Raji (cell line): ENCODE results near the gene KMT2B.

Experiments used
- POLR2A ChIP-seq: IDR thresholded peaks from 2 replicates; pipeline ENCODE4 v1.6.1; 2011; ENCODE audit warnings: low read depth, low read length, control low read depth; ENCODE audit not compliant: insufficient read depth

KMT2B gene

GRCh38 chr19:35755131-35755549 lies 37.3 kb downstream of the KMT2B start:
- no peak for TF ChIP-seq POLR2A

GRCh38 chr19:35755550-35756376 lies 38.0 kb downstream of the KMT2B start:
- TF ChIP-seq POLR2A, result peak; percentile 32; the same call in 1 of the 2 replicates

GRCh38 chr19:35756377-35757230 lies 38.8 kb downstream of the KMT2B start, which contains the start of gene HSPB6:
Gene HSPB6 (minus strand): TSS chr19:35757029. CDS start chr19:35757008, 21 bp downstream.
- TF ChIP-seq POLR2A, result no peak

- TF ChIP-seq POLR2A, result no peak
Measured at GRCh38 chr19:35757231-35757748, 39.5 kb downstream of the KMT2B start.

GRCh38 chr19:35757749-35758608 lies 40.2 kb downstream of the KMT2B start, which contains the start of gene PROSER3:
Gene PROSER3 (plus strand): TSS chr19:35758176. CDS start chr19:35758216, 40 bp downstream.
- peak; percentile 87 for TF ChIP-seq POLR2A

- no peak for TF ChIP-seq POLR2A
Measured at GRCh38 chr19:35759697-35760096, 41.9 kb downstream of the KMT2B start.

- no peak for TF ChIP-seq POLR2A
Measured at GRCh38 chr19:35760711-35761349, 43.0 kb downstream of the KMT2B start.

GRCh38 chr19:35764432-35765315 lies 46.9 kb downstream of the KMT2B start:
- TF ChIP-seq POLR2A, result no peak

- TF ChIP-seq POLR2A, result no peak
Measured at GRCh38 chr19:35766571-35767104, 48.8 kb downstream of the KMT2B start.

- no peak for TF ChIP-seq POLR2A
Measured at GRCh38 chr19:35767288-35768081, 49.7 kb downstream of the KMT2B start.

GRCh38 chr19:35768082-35768421 lies 50.2 kb downstream of the KMT2B start:
- TF ChIP-seq POLR2A, result no peak

GRCh38 chr19:35773020-35773806 lies 55.4 kb downstream of the KMT2B start:
- no peak for TF ChIP-seq POLR2A
